ENCODE measurements around the gene SWAP70.

The SWAP70 gene

GRCh38 chr11:9719566-9720289 is 55.9 kb downstream of the SWAP70 start:
- H3K4me1 ChIP-seq: no peaks in the 10 kb centered on the region
- H3K9me3 ChIP-seq (ENCODE audit: control insufficient read depth, low read length): no peaks in the 10 kb centered on the region
- no peak overlapping the region for H3K9ac ChIP-seq
- H3K27me3 ChIP-seq (ENCODE audit: control insufficient read depth, insufficient read depth, low read length): no peaks in the 10 kb centered on the region
- no peak overlapping the region for H3K4me3 ChIP-seq (ENCODE audit: low read depth, low read length)
- no peak overlapping the region for H3K4me2 ChIP-seq (ENCODE audit: low read length)
- TF ChIP-seq CTCF (IDR thresholded peaks at IDR 0.05): no peak
- no peak overlapping the region for H2AFZ ChIP-seq
- H3K36me3 ChIP-seq (ENCODE audit: control insufficient read depth, insufficient read depth, low read length): no peaks in the 10 kb centered on the region
- peaks cover 4% of the 10 kb centered on the region for H3K79me2 ChIP-seq
- peak overlapping the region; percentile 75 for H3K27ac ChIP-seq

GRCh38 chr11:9720290-9720630 is 56.4 kb downstream of the SWAP70 start:
- TF ChIP-seq CTCF (IDR thresholded peaks at IDR 0.05): no peak
- no peak overlapping the region for H3K9ac ChIP-seq
- no peaks in the 10 kb centered on the region for H3K4me1 ChIP-seq
- peak overlapping the region; percentile 75 for H3K27ac ChIP-seq
- H3K79me2 ChIP-seq: peaks cover 4% of the 10 kb centered on the region
- H3K9me3 ChIP-seq (ENCODE audit: control insufficient read depth, low read length): no peaks in the 10 kb centered on the region
- H3K4me2 ChIP-seq (ENCODE audit: low read length): no peak overlapping the region
- H3K27me3 ChIP-seq (ENCODE audit: control insufficient read depth, insufficient read depth, low read length): no peaks in the 10 kb centered on the region
- H3K4me3 ChIP-seq (ENCODE audit: low read depth, low read length): no peak overlapping the region
- no peak overlapping the region for H2AFZ ChIP-seq
- no peaks in the 10 kb centered on the region for H3K36me3 ChIP-seq (ENCODE audit: control insufficient read depth, insufficient read depth, low read length)

- no peak overlapping the region for H3K4me2 ChIP-seq (ENCODE audit: low read length)
- H3K4me1 ChIP-seq: no peaks in the 10 kb centered on the region
- no peaks in the 10 kb centered on the region for H3K79me2 ChIP-seq
- no peak overlapping the region for H3K4me3 ChIP-seq (ENCODE audit: low read depth, low read length)
- no peaks in the 10 kb centered on the region for H3K9me3 ChIP-seq (ENCODE audit: control insufficient read depth, low read length)
- H2AFZ ChIP-seq: no peak overlapping the region
- no peaks in the 10 kb centered on the region for H3K36me3 ChIP-seq (ENCODE audit: control insufficient read depth, insufficient read depth, low read length)
- no peak overlapping the region for H3K27ac ChIP-seq
- no peak overlapping the region for H3K9ac ChIP-seq
- no peak for TF ChIP-seq CTCF (IDR thresholded peaks at IDR 0.05)
- no peaks in the 10 kb centered on the region for H3K27me3 ChIP-seq (ENCODE audit: control insufficient read depth, insufficient read depth, low read length)
Observed at GRCh38 chr11:9722023-9722422, 58.1 kb downstream of the SWAP70 start.

GRCh38 chr11:9722893-9723292 is 59.0 kb downstream of the SWAP70 start:
- Histone ChIP-seq H3K27me3 (ENCODE audit: control insufficient read depth, insufficient read depth, low read length) (no peaks in the 10 kb centered on the region), H3K27ac (no peak overlapping the region), H3K4me3 (ENCODE audit: low read depth, low read length) (no peak overlapping the region), H3K36me3 (ENCODE audit: control insufficient read depth, insufficient read depth, low read length) (no peaks in the 10 kb centered on the region), H3K4me1 (no peaks in the 10 kb centered on the region), H2AFZ (no peak overlapping the region), H3K79me2 (no peaks in the 10 kb centered on the region), H3K9me3 (ENCODE audit: control insufficient read depth, low read length) (no peaks in the 10 kb centered on the region), H3K4me2 (ENCODE audit: low read length) (no peak overlapping the region), H3K9ac (no peak overlapping the region)
- TF ChIP-seq CTCF (IDR thresholded peaks at IDR 0.05): no peak

All from parathyroid adenoma (tissue), 2 donors.